ENCODE results near the gene SLC22A14. TPM values are rescaled to one million over a fixed set of nuclear protein-coding genes. Genes with fewer than 3 reads are reported as not detected.

Gene SLC22A14
- total RNA-seq, 3 donors from 2014 or later (not counting 1 experiment from before 2014, with no cell fraction given) = 0.20 TPM; not detected in 2

GRCh38 chr3:38264779-38265178, 17.3 kb upstream of the SLC22A14 start:
- H3K4me1 Mint-ChIP-seq = peaks cover 15 to 24% of the 10 kb centered on the region in 2 donors
- no peak for ATAC-seq
- 90% methylated on average over 1 of the region's 1 CpG for WGBS (ENCODE audit: insufficient coverage)
- Histone ChIP-seq H3K27ac (ENCODE audit: low read length) (no peak overlapping the region), H3K36me3 (ENCODE audit: control insufficient read depth, insufficient read depth, low read length) (no peaks in the 10 kb centered on the region), H3K9me3 (ENCODE audit: control insufficient read depth, insufficient read depth, low read length) (no peaks in the 10 kb centered on the region), H3K4me3 (ENCODE audit: low read length) (no peak overlapping the region), H3K4me1 (ENCODE audit: control insufficient read depth, insufficient read depth, low read length) (peaks cover 12% of the 10 kb centered on the region), H3K27me3 (ENCODE audit: control insufficient read depth, insufficient read depth, low read length) (no peaks in the 10 kb centered on the region)
- DNase-seq = no peak
- no peaks in the 10 kb centered on the region for H3K9me3 Mint-ChIP-seq
- H3K36me3 Mint-ChIP-seq = no peaks in the 10 kb centered on the region
- intact Hi-C loops (cut with micrococcal nuclease) = no loop called here
- H3K4me3 Mint-ChIP-seq = no peak overlapping the region
- H3K27ac Mint-ChIP-seq = no peak overlapping the region
- TF ChIP-seq CTCF (IDR thresholded peaks at IDR 0.05) = no peak
- H3K27me3 Mint-ChIP-seq (ENCODE audit: low read depth in 2 of 2) = peaks cover 0 to 7% of the 10 kb centered on the region in 2 donors

- H3K4me3 ChIP-seq (ENCODE audit: low read length) = no peak within 1 kb of the TSS
- H3K9me3 ChIP-seq (ENCODE audit: control insufficient read depth, insufficient read depth, low read length) = no peaks in the 10 kb centered on the region
- H3K4me1 ChIP-seq (ENCODE audit: control insufficient read depth, insufficient read depth, low read length) = peaks cover 12% of the 10 kb centered on the region
- ATAC-seq (no peak), DNase-seq (no peak)
- Mint-ChIP-seq H3K36me3 (no peaks in the 10 kb centered on the region), H3K9me3 (no peaks in the 10 kb centered on the region), H3K27ac (no peak within 1 kb of the TSS), H3K4me3 (no peak within 1 kb of the TSS), H3K4me1 (peaks cover 9 to 18% of the 10 kb centered on the region in 2 donors), H3K27me3 (ENCODE audit: low read depth in 2 of 2) (peaks cover 0 to 7% of the 10 kb centered on the region in 2 donors)
- no peaks in the 10 kb centered on the region for H3K27me3 ChIP-seq (ENCODE audit: control insufficient read depth, insufficient read depth, low read length)
- WGBS (ENCODE audit: insufficient coverage) = 95% methylated on average over 8 of the region's 9 CpGs
- no peak for TF ChIP-seq CTCF (IDR thresholded peaks at IDR 0.05)
- intact Hi-C loops (cut with micrococcal nuclease) = no loop called here
- no peaks in the 10 kb centered on the region for H3K36me3 ChIP-seq (ENCODE audit: control insufficient read depth, insufficient read depth, low read length)
- no peak within 1 kb of the TSS for H3K27ac ChIP-seq (ENCODE audit: low read length)
Measured at GRCh38 chr3:38265604-38266307, 16.3 kb upstream of the SLC22A14 start, which contains the start of gene SLC22A13. TSS of gene SLC22A13 (plus strand) at chr3:38265812. CDS start at chr3:38265861, 49 bp downstream.

- 85% methylated on average over 1 of the region's 1 CpG for WGBS (ENCODE audit: insufficient coverage)
- TF ChIP-seq CTCF (IDR thresholded peaks at IDR 0.05) = no peak
- no peak for DNase-seq
- H3K27me3 ChIP-seq (ENCODE audit: control insufficient read depth, insufficient read depth, low read length) = no peaks in the 10 kb centered on the region
- H3K27ac ChIP-seq (ENCODE audit: low read length) = no peak overlapping the region
- Mint-ChIP-seq H3K9me3 (no peaks in the 10 kb centered on the region), H3K4me1 (peaks cover 9 to 18% of the 10 kb centered on the region in 2 donors), H3K36me3 (no peaks in the 10 kb centered on the region), H3K4me3 (no peak overlapping the region), H3K27ac (no peak overlapping the region), H3K27me3 (ENCODE audit: low read depth in 2 of 2) (peaks cover 0 to 7% of the 10 kb centered on the region in 2 donors)
- intact Hi-C loops (cut with micrococcal nuclease) = no loop called here
- H3K36me3 ChIP-seq (ENCODE audit: control insufficient read depth, insufficient read depth, low read length) = no peaks in the 10 kb centered on the region
- peaks cover 12% of the 10 kb centered on the region for H3K4me1 ChIP-seq (ENCODE audit: control insufficient read depth, insufficient read depth, low read length)
- ATAC-seq = no peak
- no peaks in the 10 kb centered on the region for H3K9me3 ChIP-seq (ENCODE audit: control insufficient read depth, insufficient read depth, low read length)
- H3K4me3 ChIP-seq (ENCODE audit: low read length) = no peak overlapping the region
Measured at GRCh38 chr3:38266810-38267209, 15.3 kb upstream of the SLC22A14 start.

Data from natural killer cell (primary cell).